UCSD-AML1 (cell line): ENCODE measurements around the gene HSD11B2.

Source experiments
- DNase-seq: peaks from one replicate; lab custom pipeline; 2025; ENCODE audit not compliant: unreplicated experiment; lab: John Stamatoyannopoulos, UW

The HSD11B2 gene

DNA sequence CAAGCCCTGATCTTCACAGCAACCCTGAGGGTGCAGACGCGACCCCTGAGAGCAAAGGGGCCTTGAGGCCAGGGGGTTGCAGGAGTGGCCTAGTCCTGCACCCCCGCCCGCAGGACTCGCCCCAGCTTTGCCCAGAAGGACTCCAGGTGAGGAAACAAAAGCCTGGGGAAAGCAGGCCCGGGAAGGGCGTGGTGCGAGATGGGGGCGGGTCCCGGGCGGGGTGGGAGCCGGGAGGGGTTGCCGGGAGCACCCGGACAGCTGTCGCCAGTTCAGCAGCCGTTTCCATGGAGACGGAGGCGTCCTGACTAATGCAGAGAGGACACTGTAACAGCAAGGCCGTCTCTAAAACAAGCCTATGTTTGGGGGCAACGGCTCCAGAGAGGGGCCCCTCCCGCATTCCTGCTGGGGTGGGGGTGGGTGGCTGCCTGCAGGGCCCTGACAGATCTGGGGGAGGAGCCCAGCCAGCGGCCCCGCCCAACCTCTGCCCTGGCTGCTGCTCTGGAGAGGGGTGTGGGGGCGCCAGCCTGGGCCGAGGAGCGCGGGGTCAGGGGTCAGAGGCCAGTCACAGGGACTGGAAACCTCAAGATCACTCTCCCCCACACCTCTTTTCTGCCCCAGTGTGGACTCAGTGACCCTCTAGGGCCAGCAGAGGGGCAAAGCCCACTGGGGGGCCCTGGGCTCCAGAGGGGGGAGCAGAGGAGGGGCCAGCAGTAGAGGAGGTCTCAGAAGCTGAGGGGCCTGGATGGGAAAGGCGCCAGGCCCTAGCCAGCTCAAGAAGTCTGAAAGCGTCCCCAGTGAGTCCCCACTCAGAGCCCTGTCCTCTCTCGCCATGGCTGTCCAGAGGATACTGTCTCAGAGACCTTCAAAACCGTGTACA, 34.5 kb upstream of the HSD11B2 start:
- DNase-seq = no peak

DNA sequence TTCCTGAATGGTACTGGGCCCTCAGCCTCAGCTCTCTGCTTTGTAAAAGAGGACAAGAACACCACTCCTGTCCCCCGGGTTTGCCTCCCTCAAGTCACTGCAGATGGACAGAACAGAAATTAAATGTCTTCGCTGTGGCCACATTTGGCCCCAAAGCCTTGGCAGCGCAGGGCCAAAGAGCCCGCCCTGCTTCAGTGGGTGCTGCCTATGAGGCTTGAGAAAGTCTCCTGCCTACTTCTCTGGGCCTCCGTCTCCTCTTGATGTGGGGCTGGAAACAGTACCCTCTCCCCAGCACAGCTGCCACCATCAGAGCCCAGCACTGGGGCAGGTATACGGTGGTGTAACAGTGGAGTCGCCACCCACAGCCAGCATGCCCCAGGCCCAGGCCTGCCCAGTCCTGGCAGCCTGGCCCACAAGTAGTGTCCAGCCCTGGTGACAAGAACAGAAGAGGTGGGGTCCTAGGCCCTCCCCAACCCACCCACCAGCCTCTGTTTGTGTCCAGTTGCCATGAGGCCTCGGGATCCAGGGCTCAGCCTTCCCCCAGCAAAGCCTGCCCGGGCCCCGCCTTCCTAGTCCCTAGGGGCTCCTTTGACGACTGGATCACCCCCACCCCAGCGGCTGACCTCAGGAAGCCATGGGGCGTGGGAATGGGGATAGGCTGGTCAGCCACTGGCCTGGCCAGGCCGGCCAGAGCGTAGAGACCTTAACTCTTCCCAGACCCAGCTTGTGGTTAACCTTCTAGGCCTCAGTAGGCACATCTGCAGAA, 33.7 kb upstream of the HSD11B2 start:
- DNase-seq = no peak

DNA sequence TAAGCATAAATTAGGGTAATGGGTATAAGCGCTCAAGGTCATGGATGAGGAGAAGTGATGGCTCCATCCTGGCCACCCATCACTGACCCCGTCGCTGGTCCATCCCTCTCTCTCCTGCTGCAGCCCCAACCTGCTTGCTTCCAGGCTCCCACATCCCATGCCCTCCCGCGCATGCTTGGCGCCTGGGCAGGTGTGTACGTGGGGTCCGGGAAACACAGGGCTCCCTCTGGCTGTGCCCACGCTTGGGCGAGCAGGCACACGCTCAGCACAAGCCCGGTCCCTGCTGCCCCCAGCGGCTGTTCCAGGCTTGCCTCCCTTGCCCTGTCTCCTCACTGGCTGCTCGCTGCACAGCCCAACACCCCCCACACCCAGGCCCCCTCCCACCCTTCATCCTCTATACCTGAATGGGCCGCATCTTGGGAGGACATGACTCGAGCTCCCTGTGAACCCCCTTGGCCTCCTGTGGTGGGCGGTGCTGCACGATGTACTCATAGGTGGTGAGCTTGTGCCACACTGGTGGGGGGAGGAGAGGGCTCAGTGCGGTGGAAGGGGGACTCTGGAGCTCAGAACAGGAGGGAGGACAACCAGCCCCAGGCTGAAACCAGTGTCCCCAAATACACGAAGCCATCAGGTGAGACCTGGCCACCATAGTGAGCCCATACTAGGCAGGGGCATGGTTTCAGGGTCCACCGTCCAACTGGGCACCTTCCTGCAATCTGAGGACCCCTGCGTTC, 32.9 kb upstream of the HSD11B2 start:
- DNase-seq = no peak

DNA sequence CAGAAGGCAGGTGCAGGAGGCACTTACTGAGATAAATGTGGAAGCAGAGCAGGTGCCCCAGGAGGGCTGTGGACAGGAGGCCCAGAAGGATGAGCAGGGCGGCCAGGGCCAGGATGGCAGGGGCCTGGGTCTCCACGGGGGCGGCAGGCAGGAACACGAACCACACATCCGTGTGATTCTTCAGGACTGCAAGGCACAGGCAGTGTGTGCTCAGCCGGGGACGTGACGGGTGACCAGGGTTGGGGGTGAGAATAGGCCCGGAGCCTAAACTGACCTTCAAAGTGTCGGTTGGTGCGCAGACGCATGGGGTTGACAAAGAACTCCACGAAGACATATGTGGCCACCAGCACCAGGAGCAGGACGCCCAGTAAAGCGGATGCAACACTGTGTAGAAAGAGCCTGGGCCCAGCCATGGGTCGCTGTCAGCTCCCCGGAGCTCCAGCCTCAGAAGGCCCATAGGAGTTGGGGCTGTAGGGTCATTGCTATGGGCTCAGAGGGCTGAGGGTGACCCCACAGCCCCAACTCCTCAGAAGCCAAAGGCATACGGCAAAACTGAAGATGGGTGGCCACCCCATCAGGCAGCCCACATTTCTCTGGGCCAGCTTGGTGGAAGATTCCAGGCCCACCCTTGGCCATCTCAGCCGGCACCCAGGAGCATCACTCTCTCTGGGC, 32.2 kb upstream of the HSD11B2 start:
- no peak for DNase-seq

DNA sequence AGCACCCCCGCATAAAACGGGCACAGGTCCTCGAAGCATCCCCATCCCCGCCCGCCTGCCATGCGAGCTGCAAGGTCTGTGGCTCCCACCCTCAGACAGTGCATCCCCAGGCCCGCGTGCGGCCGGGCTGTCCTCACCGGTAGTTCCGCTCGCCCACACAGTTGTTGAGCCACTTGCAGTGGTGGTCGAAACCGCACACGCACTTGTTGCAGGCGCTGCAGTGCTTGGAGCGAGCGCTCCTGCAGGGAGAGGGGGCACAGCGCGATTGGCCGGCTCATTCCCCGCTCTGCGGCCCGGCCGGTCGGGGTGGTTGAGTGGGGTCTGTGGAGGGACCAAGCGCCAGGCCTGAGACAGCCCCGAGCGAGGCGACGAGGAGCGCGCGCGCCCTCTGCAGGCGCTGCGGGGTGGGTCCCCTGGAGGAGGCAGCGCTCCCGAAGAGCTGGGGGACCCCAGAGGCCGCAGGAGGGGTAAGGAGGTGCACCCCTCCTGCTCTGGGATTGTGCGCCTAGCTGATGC, 31.6 kb upstream of the HSD11B2 start:
- peak; percentile 44 for DNase-seq

DNA sequence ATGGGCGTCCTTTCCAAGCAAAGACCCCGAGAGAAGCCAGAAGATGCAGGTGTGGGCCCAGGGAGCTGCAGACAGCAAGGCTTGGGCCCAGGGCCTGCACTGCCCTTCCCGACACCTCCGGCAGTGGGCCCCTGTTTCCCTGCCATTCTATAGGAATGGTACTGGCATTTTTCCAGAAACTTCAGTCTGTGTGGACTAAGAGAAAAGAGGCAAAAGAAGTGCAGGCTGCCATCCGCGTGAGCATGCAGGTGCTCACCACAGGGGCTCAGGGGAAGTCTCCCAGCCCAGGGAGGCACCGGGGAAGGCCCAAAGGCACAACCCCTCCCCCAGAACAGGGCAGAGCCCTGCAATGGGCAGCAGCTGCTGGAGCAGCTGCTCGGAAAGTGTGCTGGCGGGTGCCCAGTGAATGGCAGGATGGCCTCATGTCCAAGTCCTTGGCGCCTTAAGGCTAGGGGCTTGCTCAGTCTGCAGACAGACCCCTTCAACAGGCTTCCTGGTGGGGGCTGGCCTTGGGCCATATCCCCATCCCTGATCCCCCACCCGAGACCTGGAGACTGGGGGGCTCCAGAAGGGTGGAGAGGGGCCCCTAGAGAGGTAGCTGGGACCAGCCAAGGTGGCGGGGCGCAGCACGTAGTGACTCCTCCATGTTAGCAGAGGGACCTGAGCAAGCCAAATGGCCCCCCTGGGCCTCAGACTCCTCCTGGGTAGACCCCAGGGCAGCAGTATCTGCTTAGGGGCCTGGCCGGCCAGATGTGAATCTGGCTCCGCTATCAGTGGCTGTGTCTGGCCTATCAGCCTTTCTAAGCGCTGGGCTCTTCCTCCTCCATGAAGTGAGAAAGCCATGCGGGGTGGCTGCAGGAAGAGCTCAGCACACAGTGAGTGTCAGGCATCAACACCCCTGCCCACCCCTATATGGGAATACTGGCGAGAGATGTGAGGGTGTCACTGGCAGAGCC, 30.9 kb upstream of the HSD11B2 start:
- no peak for DNase-seq

DNA sequence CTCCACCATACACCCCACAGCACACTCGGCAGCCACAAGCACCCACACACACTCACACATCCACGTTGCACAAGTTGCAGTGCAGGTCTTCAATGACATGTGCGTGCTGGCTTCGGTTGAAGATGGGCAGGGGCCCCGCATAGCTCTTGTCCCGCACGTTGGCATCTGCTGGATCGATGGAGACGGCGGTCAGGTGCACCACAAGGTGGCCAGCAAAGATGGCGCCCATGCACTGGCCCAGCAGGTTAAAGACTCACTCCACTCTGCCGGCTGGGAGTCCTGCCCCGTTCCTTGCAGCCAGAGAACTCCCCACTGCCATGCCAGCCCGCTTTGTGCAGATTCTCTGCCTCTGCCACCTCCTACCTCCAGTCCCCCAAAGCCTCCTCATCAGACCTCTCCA, 30.0 kb upstream of the HSD11B2 start:
- DNase-seq = no peak

DNA sequence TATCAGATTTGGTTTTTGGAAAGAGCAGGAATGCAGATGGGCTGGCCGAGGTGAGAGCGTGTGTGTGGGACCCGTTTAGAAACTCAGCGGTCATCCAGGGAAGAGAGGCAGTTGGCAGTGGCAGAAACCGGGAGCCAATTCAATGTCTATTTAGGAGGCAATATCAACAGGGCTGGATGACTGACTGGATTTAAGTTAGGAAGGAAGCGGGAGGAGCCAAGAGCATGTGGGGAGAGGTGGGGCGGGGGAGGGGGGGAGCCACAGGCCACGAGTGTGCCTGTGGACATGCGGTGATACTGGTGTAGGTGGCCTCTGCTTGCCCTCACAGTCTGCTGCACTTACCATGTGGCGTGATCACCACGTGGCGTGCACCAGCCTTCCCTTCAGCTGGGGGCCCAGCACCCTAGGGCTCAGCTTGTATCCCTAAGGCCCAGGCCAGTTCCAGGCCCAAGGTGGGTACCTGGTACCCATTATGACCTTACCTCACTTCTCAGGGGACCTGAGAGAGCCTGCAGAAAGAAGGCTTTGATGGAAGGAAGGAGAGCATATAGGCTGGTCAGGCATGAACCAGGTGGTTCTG, 26.9 kb upstream of the HSD11B2 start:
- peak; percentile 28 for DNase-seq

DNA sequence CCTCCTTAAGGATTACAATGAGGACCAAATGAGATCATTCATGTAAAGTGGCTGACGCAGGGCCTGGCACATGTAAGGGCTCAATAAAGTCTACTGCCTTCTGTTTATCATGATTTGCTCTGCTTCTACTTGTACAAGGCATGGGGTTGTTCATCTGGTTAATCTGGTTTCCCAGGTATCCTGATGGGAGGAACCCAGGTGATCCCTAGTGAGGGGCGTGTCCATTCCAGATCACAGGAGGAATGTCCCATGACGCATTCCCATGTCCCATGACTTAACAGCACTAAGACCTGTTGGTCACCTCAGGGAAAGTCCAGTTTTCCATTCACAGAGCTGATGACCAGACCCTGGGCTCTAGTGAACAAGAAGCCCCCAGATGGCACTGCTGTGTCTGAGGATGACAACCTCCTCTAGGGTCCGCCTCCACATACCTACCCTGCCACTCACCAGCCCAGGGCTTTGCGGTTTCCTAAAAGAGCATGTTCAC, 26.1 kb upstream of the HSD11B2 start:
- DNase-seq = no peak

DNA sequence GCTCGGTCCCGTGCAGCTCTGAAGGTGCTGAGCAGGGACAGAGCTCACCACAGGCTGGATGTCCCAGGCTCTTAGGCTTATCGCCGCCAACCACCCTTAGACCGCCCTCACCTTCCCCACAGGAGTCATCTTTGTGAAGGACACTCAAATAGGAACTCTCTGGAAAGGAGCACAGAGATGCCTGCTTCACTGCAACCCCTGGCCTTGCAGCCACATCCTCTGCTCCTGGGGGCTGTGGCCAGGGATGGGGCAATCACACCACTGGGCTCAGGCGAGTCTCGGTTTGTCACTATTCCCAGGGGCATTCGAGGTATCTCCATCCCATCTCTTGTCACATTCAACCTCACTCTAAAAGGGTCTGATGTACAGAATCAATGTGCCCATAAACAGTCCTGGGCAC, 25.6 kb upstream of the HSD11B2 start:
- no peak for DNase-seq

DNA sequence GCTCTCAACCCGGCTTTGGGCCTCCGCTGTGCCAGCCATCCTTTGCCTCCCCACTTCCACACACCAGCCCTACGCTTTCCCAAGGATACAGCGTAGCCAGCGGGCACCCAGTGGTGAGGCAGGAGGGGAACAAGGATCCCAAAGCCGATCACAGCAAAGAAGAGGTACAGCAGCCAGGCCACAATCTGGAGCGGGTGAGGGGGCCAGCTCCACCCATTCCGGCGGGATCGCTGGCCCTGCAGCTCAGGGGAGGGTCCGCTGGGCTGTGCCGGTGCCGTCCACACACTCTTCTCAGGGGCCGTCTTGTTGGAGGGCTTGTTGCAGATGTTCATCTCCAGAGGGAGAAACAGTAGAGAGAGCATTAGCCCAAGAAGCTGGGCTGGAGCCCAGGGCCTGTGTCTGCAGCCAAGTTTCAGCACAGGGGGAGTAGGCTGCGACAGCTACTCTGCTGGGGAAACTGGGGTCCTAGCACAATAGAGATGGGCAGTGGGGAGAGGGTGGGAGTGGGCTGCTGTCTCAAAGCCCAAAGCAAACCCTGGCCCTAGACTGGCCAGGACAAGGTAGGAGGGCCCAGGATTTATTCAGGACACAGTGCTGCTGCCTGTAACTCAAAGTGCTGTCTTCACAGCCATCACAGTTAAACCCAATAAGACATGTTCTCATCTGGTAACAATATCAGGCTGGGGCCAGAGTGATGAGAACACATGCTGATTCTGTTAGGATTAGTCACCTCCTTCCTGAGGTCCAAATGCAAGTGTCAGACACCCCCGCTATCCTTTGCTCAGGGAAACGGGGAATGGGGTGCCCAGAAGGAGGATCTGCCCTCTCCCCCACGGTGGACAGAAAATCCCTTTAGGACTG, 24.6 kb upstream of the HSD11B2 start:
- DNase-seq = no peak

DNA sequence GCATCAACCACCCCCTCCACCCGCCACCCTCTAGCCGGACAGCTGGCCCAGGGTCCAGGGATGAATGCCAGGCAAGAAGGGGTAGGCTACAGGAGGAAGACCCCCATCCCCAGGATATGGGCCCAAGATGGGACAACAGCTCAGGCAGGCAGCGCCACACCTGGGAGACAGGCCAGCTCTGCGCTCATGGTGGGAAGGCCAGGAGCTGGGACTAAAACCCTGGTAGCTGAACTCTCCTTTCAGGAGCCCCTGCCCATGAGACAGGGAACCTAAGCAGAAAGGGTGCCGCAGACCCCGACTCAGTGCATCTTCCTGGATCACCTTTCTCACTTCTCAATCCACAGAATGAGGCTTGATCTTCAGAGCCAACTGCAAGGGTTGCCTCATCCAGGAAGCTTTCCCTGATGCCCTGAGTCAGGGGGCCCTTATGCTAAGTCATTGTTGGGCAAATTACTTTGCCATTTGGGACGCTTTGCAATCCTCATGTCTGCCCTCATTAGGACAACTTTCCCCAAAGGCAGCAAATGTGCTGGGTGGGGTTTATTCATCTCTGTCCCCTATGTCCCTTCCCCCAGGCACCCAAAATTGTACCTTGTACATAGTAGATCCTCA, 23.6 kb upstream of the HSD11B2 start:
- DNase-seq = no peak

DNA sequence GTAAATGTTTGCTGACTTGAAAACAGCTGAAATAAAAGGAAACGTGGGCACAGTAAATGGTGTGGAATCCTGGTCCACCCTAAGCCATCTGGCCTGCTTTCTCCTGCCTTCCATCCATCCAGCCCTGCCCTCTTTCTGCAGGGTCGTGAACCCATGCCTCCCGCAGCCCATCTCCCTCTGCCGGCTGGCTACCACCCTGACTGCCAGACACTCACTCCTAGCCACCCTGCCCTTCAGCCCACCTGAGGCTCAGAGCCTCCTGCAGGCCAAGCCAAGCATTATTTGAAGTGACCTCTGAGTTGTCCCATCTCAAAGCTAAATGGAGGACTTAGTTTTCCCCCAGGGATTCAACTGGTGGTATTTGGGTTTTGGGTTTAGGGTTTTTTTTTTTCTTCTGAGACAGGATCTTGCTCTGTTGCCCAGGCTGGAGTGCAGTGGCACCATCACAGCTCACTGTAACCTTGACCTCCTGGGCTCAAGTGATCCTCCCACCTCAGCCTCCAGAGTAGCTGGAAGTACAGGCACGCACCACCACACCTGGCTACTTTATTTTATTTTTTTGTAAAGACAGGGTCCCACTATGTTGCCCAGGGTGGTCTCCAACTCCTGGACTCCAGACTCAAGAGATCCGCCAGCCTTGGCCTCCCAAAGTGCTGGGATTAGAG, 23.0 kb upstream of the HSD11B2 start:
- DNase-seq = no peak

DNA sequence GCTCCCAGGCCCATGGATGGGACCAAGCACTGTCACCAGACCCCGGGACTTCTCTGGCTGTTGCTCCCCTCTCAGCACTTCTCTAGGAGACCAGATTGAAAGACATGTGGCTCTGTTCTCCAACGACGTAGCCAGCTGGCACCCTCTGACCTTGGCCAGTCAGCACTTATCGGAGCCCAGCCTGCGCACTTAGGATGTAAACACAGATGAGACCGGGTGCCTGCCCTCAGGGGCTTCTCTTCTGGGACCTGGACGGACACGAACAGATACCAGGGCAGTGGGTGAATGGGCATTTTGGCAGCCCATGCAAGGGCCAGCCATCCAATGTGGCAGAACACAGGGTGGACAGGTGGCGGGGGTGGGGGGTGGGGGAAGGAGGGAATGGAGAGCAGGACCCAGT, 21.3 kb upstream of the HSD11B2 start:
- DNase-seq = no peak

DNA sequence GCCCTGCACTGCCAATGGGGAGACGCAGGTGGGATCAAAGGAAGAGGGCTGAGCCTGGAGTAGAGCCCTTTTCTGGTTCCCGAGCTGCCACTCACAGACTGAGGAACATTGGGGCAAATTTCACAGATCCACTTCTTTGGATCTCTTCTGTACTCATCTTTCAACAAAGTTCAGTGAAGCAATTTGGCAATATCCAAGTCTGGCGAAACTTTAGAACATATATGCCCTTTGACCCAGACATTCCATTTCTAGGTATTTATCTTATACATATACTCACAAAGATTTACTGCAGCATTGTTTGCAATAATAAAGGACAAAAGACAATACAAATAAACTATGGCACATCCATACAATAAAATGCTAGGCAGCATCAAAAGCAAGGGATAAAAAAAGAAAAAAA, 19.6 kb upstream of the HSD11B2 start:
- no peak for DNase-seq

DNA sequence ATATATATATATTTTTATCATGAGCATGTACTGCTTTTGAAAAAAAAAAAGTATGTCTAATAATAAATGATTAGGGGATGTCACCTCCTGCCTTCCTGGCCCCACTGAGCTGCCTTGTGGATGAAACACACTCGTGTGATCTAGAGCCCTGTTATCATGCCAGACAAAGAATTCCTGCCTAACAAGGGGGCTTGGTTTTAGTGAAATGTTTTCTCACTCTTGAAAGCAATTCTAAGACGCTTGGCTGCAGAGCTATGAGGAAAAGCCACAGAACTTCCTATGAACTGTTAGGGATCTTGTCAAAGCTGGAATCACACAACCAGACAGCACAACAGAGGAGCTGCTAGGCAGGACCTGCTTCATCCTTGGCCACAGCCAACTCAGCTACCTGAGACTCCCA, 18.6 kb upstream of the HSD11B2 start:
- no peak for DNase-seq
